ENCODE results near the gene MKX.
A peak's percentile ranks its signal among the peaks of the same experiment; 100 is the strongest.

Gene MKX, protein sequence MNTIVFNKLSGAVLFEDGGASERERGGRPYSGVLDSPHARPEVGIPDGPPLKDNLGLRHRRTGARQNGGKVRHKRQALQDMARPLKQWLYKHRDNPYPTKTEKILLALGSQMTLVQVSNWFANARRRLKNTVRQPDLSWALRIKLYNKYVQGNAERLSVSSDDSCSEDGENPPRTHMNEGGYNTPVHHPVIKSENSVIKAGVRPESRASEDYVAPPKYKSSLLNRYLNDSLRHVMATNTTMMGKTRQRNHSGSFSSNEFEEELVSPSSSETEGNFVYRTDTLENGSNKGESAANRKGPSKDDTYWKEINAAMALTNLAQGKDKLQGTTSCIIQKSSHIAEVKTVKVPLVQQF

DNA sequence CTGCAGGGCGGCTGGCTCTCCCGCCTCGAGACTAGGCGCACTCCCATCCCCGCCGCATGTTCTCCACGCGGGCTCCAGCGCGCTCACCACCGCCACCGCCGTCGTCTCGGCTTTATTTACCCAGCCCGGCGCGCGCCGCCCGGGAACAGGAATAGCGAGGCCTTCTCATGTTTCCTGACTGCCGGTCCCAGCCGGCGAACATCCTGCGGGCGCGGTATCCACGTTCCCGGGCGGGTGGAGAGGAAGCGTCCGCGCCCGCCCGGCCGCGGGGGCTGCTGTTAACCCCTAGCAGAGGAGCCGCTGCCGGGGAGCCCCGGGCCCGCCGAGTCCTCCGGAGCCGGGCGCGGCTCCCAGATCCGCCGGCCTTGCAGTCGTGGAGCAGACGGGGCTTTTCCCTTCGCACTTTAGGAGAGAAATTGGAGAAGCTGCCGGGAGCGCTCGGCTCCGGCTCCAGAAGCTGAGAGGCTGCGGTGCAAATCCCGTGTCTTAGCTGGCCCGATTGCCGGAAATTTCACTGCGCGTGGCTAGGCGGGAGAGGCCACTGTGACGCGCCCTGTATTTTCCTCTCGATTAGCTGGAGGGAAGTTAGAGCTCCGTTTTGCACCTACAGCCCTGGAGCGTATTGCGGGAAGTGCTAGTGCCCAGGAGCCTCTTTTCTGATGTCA lies at the start of gene MKX:
TSS of gene MKX (minus strand) at position 88 of the 665 bp plus-strand sequence. CDS start 2,404 bp downstream, outside the sequence.
- H3K36me3 Mint-ChIP-seq (ENCODE audit: low read depth): peaks cover 2% of the 10 kb centered on the region
- peaks cover 18% of the 10 kb centered on the region for H3K4me1 Mint-ChIP-seq (ENCODE audit: low read depth)
- H3K9me3 Mint-ChIP-seq: no peaks in the 10 kb centered on the region
- H3K4me3 Mint-ChIP-seq: peak within 1 kb of the TSS; percentile 67
- peak within 1 kb of the TSS; percentile 29 for H3K27ac Mint-ChIP-seq
- peaks cover 76% of the 10 kb centered on the region for H3K27me3 Mint-ChIP-seq (ENCODE audit: low read depth)

DNA sequence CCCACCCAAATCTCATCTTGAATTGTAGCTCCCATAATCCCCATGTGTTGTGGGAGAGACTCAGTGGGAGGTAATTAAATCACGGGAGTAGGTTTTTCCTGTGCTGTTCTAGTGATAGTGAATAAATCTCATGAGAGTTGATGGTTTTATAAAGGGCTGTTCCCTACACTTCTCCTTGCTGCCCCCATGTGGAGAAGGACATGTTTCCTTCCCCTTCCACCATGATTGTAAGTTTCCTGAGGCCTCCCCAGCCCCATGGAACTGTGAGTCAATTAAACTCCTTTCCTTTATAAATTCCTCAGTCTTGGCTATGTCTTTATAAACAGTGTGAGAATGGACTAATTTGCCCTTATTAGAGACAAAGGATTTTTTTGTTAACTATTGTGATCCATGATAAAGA lies 48.5 kb upstream of the MKX start:
- Mint-ChIP-seq H3K9me3 (no peaks in the 10 kb centered on the region), H3K4me3 (no peak overlapping the region), H3K4me1 (ENCODE audit: low read depth) (no peaks in the 10 kb centered on the region), H3K27ac (no peak overlapping the region), H3K36me3 (ENCODE audit: low read depth) (no peaks in the 10 kb centered on the region), H3K27me3 (ENCODE audit: low read depth) (peaks cover 9% of the 10 kb centered on the region)

DNA sequence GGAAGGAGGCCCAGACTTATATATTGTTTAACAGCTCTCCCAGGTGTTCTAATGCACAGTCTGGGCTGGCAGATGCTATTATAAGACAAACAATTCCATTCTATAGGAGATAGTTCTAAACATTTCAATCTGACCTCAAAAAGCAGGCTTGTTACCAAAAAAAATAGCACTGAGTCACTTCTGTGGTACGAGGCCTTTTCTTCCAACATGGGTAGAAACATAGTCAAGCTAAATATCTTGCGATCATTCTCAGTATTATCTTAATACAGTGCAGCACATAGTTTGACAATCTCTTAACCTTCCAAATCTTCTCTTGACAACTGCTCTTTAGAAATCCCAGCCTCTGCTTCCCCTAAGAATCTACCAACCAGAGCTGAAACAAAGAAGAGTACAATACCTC lies 46.6 kb upstream of the MKX start:
- Mint-ChIP-seq H3K27ac (no peak overlapping the region), H3K4me3 (no peak overlapping the region), H3K27me3 (ENCODE audit: low read depth) (peaks cover 9% of the 10 kb centered on the region), H3K36me3 (ENCODE audit: low read depth) (no peaks in the 10 kb centered on the region), H3K9me3 (no peaks in the 10 kb centered on the region), H3K4me1 (ENCODE audit: low read depth) (no peaks in the 10 kb centered on the region)

DNA sequence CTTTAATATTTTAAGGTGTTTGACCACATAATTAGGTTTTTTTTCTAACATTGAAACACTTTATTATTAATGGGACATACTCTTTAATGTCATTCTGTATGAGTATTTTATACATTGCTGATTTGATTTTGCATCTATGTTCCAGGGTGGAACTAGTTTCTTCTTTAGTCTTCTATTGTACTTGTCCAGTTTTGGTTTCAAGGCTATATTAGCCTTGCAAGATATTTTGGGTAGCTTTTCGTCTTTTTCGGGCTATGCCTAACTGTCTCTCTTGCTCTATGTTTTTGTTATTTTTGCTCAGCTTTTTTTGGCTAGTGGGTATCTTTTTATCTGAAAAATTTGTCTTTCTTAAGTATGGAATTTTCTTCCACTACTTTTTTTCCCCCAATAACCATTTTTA lies 38.7 kb upstream of the MKX start:
- Mint-ChIP-seq H3K9me3 (peaks cover 3% of the 10 kb centered on the region), H3K4me1 (ENCODE audit: low read depth) (no peaks in the 10 kb centered on the region), H3K4me3 (no peak overlapping the region), H3K27me3 (ENCODE audit: low read depth) (peaks cover 4% of the 10 kb centered on the region), H3K27ac (no peak overlapping the region), H3K36me3 (ENCODE audit: low read depth) (no peaks in the 10 kb centered on the region)

DNA sequence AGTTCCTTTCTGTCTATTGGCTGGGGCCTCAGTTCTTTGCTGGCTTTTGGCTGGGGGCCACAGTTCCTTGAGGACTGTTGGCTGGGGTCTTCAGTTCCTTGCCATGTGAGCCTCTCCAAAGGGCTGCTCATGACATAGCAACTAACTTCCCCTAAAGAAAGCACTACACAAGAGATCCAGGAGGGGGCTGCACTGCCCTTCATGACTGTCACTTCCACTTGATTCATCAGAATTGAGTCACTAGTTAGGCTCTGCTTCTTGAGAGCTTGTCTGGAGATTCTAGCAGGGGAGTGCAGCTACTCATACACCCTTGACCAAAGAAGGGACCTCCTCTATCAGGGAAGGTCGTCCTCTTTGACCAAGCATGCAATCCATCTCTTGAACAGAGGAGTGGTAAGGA lies 38.0 kb upstream of the MKX start:
- no peak overlapping the region for H3K27ac Mint-ChIP-seq
- no peak overlapping the region for H3K4me3 Mint-ChIP-seq
- H3K9me3 Mint-ChIP-seq: peaks cover 3% of the 10 kb centered on the region
- no peaks in the 10 kb centered on the region for H3K36me3 Mint-ChIP-seq (ENCODE audit: low read depth)
- no peaks in the 10 kb centered on the region for H3K4me1 Mint-ChIP-seq (ENCODE audit: low read depth)
- H3K27me3 Mint-ChIP-seq (ENCODE audit: low read depth): peaks cover 3% of the 10 kb centered on the region

DNA sequence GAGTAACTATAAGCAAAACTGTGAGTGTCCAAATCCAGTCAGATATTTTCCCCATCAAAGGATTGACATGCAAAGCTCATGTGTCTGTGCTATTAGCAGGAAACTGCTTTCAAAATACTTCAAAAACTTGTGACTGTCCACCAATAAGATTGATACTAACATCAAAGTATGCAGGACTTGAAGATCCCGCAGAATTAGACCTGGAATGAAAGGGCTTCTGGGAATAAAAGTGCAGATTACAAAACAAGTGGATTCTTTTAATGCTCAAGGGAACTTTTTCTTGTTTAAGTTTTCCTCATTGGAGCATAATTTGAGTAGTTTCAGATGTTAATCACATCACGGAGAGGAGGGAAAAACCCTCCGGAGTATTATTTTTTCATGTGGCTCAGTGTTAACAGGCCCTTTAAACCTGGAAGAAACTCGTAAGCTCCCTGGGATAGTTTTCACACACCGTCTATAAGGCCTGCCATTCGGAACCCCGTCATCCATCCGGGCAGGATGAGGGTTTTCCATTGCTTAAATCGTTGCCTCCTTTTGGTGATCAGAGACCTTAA lies 33.9 kb upstream of the MKX start:
- no peak overlapping the region for H3K4me3 Mint-ChIP-seq
- peaks cover 3% of the 10 kb centered on the region for H3K9me3 Mint-ChIP-seq
- H3K4me1 Mint-ChIP-seq (ENCODE audit: low read depth): no peaks in the 10 kb centered on the region
- H3K27me3 Mint-ChIP-seq (ENCODE audit: low read depth): peaks cover 10% of the 10 kb centered on the region
- no peak overlapping the region for H3K27ac Mint-ChIP-seq
- H3K36me3 Mint-ChIP-seq (ENCODE audit: low read depth): no peaks in the 10 kb centered on the region

DNA sequence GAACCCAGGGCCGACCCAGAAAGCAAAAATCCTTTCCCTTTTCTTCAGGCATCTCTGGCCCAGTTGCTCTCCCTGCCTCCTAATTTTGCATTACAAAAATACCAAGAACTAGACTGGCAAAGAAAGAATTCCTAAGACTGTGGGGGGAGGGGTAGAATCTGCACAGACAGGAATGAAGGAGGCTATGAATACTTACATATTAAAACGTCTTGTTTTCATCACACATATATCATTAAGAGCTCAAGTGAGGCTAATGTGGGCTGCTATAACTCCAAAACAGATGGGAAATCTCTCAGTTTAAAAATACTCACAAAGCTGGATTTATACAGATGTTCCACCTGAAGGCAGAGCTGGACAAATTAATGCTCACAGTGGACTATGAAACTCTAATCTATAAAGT lies 29.2 kb upstream of the MKX start:
- no peaks in the 10 kb centered on the region for H3K36me3 Mint-ChIP-seq (ENCODE audit: low read depth)
- peaks cover 2% of the 10 kb centered on the region for H3K4me1 Mint-ChIP-seq (ENCODE audit: low read depth)
- no peak overlapping the region for H3K4me3 Mint-ChIP-seq
- H3K27ac Mint-ChIP-seq: no peak overlapping the region
- H3K27me3 Mint-ChIP-seq (ENCODE audit: low read depth): peaks cover 32% of the 10 kb centered on the region
- no peaks in the 10 kb centered on the region for H3K9me3 Mint-ChIP-seq

DNA sequence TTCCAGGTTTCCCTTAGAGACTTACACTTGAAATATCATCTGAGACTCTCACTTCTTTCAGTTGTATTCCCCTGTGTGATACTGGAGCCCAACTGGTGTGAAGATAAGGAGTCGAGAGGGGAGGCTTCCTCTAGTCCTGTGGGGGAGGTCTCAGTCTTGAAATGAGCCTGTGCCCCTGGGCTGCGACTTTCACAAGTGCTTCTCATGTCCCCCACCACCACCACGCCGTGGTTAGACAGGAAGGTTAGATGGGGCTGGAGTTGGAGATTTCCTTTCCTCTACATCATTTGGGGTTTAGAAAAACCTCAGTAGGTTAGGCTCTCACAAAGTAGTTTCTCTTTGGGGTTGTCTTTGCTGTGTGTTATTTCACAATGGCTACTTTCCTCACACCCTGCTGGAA lies 25.6 kb upstream of the MKX start:
- H3K27ac Mint-ChIP-seq: no peak overlapping the region
- H3K36me3 Mint-ChIP-seq (ENCODE audit: low read depth): no peaks in the 10 kb centered on the region
- H3K4me3 Mint-ChIP-seq: no peak overlapping the region
- H3K4me1 Mint-ChIP-seq (ENCODE audit: low read depth): peaks cover 2% of the 10 kb centered on the region
- peaks cover 32% of the 10 kb centered on the region for H3K27me3 Mint-ChIP-seq (ENCODE audit: low read depth)
- no peaks in the 10 kb centered on the region for H3K9me3 Mint-ChIP-seq

DNA sequence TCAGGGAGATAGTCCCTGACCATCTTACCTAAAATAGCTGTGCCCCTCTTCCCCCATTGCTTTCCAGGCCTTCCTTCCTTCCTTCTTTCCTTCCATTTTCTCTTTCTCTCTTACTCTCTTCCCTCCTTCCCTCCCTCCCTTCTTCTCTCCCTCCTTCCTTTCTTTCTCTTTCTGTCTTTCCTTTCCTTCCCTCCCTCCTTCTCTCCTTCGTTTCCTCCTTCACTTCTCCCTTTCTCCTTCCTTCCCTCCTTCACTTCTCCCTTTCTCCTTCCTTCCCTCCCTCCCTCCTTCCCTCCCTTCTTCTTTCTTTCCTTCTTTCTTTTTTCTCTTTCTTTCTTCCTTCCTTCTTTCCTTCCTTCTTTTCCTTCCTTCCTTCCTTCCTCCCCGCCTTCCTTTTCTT lies 24.6 kb upstream of the MKX start:
- Mint-ChIP-seq H3K27me3 (ENCODE audit: low read depth) (peaks cover 33% of the 10 kb centered on the region), H3K4me1 (ENCODE audit: low read depth) (peaks cover 2% of the 10 kb centered on the region), H3K36me3 (ENCODE audit: low read depth) (no peaks in the 10 kb centered on the region), H3K9me3 (no peaks in the 10 kb centered on the region), H3K27ac (no peak overlapping the region), H3K4me3 (no peak overlapping the region)

DNA sequence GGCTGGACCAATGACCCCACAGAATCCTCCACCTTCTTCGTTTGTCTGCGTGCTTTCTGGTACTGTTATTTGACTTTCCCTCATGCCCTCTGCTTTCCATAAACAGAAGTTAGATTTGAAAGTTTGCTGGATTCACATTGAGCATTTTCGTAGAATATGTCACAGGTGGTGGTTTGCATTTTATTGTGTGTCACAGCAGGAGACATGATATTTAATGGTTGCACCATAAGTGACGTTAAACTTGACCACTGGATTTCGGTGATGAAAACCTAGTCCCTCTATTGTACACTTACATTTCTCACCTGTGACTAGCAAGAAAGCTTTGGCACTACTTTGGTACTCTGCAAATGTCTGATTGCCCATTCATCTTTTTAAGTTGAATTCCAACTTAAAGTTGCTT lies 15.2 kb upstream of the MKX start:
- H3K4me1 Mint-ChIP-seq (ENCODE audit: low read depth): no peaks in the 10 kb centered on the region
- peaks cover 34% of the 10 kb centered on the region for H3K27me3 Mint-ChIP-seq (ENCODE audit: low read depth)
- H3K36me3 Mint-ChIP-seq (ENCODE audit: low read depth): no peaks in the 10 kb centered on the region
- no peaks in the 10 kb centered on the region for H3K9me3 Mint-ChIP-seq
- H3K4me3 Mint-ChIP-seq: no peak overlapping the region
- no peak overlapping the region for H3K27ac Mint-ChIP-seq

DNA sequence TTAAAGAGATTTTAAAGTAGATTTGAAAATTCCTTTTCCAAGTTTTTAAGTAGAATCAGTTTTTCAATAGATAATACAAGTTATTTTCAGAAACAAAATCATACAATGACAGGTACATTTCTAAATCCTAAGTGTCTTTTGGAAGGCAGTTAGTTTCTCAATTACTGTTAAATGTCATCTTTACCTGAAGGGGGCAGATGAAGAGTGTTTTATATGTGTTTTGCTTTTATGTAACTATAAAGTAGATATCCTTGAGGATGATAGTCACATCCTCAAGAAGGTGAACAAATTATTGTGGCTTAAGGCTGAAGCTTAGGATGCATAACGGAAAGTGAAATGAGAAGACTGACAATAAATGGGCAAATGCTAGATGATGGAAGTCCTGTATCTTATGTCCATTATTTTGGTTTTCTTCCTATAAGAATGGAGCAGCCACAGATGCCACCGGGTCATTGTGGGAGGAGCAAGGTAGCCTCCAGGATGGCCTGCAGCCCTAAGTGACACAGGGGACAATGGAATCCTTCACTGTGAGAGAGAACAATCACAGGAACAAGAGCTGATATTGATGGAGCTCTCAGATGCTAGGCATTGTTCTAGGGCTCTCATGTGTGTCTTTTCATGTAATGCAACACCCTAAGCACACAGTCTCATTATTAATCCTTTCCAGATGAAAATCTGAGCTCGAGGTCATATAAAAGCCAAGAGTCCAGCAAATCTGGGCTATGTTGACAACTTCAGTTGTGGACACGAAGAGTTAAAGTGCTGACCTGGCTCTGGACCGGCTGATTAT lies 14.1 kb upstream of the MKX start:
- Mint-ChIP-seq H3K9me3 (no peaks in the 10 kb centered on the region), H3K36me3 (ENCODE audit: low read depth) (no peaks in the 10 kb centered on the region), H3K4me3 (no peak overlapping the region), H3K4me1 (ENCODE audit: low read depth) (no peaks in the 10 kb centered on the region), H3K27me3 (ENCODE audit: low read depth) (peaks cover 30% of the 10 kb centered on the region), H3K27ac (no peak overlapping the region)

DNA sequence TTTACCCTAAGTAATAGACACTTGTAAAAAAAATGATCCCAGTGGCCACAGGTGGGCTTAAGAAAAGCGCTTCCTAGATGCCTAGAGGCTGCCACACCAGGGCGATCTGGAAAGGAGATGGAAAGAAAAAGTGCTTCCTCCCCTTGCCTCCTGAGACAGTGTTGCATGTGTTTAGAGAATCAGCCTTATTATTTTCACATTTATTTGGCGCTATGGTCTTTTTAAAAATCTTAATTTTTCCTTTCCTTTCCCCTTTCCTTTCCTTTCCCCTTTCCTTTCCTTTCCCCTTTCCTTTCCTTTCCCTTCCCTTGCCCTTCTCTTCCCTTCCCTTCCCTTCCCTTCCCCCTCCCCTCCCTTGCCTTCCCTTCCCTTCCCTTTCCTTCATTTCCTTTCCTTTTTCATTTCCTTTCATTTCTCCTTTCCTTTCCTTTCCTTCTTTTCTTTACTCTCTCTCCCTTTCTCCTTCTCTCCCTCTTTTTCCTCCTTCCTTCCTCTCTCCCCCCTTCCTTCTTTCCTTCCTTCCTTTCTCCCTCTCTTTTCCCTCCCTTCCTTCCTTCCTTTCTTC lies 7.1 kb upstream of the MKX start:
- H3K27me3 Mint-ChIP-seq (ENCODE audit: low read depth): peaks cover 49% of the 10 kb centered on the region
- no peaks in the 10 kb centered on the region for H3K4me1 Mint-ChIP-seq (ENCODE audit: low read depth)
- no peaks in the 10 kb centered on the region for H3K9me3 Mint-ChIP-seq
- H3K27ac Mint-ChIP-seq: no peak overlapping the region
- H3K36me3 Mint-ChIP-seq (ENCODE audit: low read depth): no peaks in the 10 kb centered on the region
- no peak overlapping the region for H3K4me3 Mint-ChIP-seq

DNA sequence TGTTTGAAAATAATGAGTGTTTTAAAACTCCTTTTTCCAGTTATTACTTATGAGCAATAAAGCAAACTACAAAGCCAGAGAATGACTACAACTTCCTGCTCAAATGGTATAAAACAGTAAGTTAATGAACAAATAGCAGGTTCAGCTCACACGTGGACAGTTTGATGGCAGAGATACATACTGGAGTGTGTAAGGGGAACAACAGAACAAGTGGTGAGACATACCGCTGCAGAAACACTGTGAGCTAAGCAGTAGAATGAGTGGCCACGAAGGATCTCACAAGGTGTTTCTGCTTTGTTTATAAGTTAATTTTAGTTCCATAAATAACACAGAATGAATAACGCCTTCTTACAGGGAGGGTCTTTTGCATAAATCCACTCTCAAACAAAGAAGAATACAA lies 3.0 kb upstream of the MKX start:
- no peak overlapping the region for H3K4me3 Mint-ChIP-seq
- H3K36me3 Mint-ChIP-seq (ENCODE audit: low read depth): peaks cover 2% of the 10 kb centered on the region
- H3K27ac Mint-ChIP-seq: no peak overlapping the region
- H3K27me3 Mint-ChIP-seq (ENCODE audit: low read depth): peaks cover 82% of the 10 kb centered on the region
- H3K4me1 Mint-ChIP-seq (ENCODE audit: low read depth): peaks cover 15% of the 10 kb centered on the region
- H3K9me3 Mint-ChIP-seq: no peaks in the 10 kb centered on the region

DNA sequence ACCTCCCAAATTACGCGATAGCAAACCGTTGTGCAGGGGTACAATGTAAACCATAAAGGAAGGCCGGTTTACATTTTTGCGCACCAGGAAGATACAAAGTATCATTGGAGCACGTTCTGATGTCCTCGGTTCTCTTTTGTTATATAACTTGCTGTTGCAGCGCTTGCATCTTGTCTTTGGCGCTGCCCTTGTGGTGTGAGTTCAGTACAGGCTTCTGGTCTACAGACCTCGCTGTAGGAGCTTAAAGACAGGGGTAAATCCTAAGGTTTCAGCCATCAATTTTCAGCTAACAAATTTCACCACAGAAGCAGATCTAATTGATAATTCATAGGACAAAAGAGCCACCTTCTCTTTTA lies 1.5 kb upstream of the MKX start:
- no peaks in the 10 kb centered on the region for H3K9me3 Mint-ChIP-seq
- peaks cover 16% of the 10 kb centered on the region for H3K4me1 Mint-ChIP-seq (ENCODE audit: low read depth)
- peaks cover 2% of the 10 kb centered on the region for H3K36me3 Mint-ChIP-seq (ENCODE audit: low read depth)
- H3K27ac Mint-ChIP-seq: no peak overlapping the region
- H3K27me3 Mint-ChIP-seq (ENCODE audit: low read depth): peaks cover 73% of the 10 kb centered on the region
- no peak overlapping the region for H3K4me3 Mint-ChIP-seq

All from T-helper 1 cell treated with Interleukin-12 subunit alpha and Interleukin-12 subunit beta and Interleukin-4 antibody, amounts not matched to agents 30 μg/mL and 1 μg/mL, for 36 hours (primary cell).